Measurements from ENCODE around the gene GLRA2.
"Not testable (repeated sequence)": the region's sequence is repeated elsewhere in the genome, so short reads cannot be mapped to it uniquely, and the experiment has no call there.

Gene GLRA2

DNA sequence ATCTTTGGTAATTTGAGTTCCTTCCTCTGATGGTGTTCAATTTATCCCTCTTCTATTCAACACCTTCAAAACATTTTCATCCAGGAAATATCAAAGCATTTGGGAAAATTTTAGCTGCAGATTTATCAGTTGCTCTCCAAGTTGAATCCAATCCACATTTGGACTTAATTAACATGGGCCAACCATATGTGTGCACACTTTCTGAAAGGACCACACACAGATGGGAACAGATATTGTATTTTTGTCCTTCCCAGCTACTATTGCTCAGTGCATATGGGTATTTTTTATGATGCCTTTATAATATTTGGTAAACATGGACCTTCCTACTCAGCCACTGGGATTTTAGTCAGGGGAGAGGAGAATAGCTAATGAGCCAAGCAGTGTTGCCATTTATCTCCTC, 65.2 kb downstream of the GLRA2 start:
- no peak for DNase-seq

- DNase-seq: no peak
Observed at GRCh38 chrX:14598330-14598729, 69.0 kb downstream of the GLRA2 start.

DNA sequence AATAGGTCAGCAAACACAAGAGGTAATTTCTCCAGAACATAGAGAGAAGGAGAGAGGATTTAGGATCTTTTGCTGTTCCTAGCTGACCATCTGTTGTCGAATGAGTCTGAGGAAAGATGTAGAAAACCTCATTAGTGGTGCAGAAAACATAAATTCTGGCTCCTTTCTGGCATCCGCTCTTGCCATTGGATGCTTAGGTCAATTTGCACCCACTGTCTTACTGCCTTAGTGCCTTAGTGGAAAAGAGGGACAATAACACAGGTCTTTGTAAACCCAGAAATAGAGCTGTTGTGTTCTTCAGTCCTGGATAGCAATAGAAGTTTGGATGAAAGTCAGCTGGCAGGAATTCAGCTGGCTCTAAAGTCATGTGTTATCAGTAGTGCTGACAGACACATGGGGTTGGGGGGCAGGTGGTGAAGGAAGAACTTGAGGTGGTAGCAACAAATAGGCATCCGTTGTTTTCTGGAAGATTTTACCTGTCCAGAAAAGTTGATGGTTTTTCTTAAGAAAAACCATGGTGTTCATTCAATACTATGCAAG, 78.2 kb downstream of the GLRA2 start:
- DNase-seq: peak; percentile 66

DNA sequence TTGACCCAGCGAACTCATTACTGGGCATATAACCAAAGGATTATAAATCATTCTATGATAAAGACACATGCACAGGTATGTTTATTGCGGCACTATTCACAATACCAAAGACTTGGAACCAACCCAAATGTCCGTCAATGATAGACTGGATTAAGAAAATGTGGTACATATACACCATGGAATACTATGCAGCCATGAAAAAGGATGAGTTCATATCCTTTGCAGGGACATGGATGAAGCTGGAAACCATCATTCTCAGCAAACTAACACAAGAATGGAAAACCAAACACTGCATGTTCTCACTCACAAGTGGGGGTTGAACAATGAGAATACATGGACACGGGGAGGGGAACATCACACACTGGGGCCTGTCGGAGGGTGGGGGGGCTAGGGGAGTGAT, 83.1 kb downstream of the GLRA2 start:
- DNase-seq: not testable (repeated sequence)

DNA sequence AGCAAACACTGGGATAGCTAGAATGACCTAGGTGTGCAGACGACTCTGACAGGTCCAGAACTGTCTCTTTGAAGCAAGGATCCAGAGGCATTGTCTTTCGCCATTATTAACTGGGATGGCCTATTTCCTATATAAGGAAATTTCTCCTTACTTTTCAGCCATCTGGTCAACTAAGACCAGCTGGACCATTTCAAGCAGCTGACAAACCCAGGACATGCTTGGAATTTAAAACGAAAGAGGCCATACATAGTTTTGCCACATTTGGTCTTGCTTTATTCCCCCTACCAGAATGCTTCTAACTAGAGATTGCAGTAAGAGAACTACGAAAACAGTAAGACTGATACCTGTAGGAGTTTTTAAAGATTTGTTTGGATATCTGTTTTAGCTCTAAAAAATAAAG, 87.0 kb downstream of the GLRA2 start:
- DNase-seq: no peak

DNA sequence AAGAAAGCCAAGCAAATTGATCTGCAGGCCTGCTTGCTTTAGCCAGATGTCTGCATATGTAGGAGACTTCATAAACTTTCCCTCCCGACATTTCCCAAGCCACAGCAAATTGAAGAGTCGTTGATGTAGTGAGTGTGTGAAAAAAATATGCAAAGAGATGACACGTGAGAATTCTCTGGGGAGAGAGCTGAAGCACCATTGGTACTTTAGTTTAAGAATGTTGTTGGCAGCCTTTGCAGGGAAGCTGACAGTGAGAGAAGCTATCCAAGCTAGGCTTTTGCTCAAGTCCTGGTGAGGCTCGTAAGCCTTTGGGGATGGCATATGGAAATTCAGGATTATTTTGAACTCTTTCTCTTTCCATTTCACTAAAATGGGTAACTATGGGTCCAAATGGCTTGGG, 87.5 kb downstream of the GLRA2 start:
- DNase-seq: no peak

GRCh38 chrX:14618177-14618965, 89.0 kb downstream of the GLRA2 start:
- DNase-seq: no peak

- DNase-seq: no peak
Observed at GRCh38 chrX:14630733-14631132, 101.4 kb downstream of the GLRA2 start.

- peak; percentile 60 for DNase-seq
Observed at GRCh38 chrX:14641681-14642655, 112.6 kb downstream of the GLRA2 start.

DNA sequence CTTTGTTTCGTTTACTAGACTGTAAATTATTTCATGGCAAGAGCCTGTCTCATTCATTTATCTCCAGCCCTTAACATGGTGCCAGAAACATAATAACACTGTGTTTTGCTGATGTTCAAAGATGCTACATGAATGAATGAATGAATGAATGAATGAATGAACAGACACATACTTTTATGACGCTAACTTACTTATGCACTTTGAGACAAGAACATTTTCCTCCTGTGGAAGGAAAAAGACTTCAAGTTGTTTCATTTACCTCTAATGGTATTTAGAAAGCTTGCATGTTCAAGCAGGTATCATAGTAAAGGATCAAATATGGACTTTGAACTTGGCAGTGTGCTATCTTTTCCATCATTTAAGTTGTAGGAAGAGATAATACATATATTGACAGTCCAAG, 131.6 kb downstream of the GLRA2 start:
- DNase-seq: no peak

- DNase-seq: no peak
Observed at GRCh38 chrX:14670819-14671218, 141.5 kb downstream of the GLRA2 start.

- no peak for DNase-seq
Observed at GRCh38 chrX:14672611-14673172, 143.4 kb downstream of the GLRA2 start.

GRCh38 chrX:14673236-14673635, 143.9 kb downstream of the GLRA2 start:
- DNase-seq: no peak

- DNase-seq: peak; percentile 61
Observed at GRCh38 chrX:14673764-14674163, 144.4 kb downstream of the GLRA2 start.

DNA sequence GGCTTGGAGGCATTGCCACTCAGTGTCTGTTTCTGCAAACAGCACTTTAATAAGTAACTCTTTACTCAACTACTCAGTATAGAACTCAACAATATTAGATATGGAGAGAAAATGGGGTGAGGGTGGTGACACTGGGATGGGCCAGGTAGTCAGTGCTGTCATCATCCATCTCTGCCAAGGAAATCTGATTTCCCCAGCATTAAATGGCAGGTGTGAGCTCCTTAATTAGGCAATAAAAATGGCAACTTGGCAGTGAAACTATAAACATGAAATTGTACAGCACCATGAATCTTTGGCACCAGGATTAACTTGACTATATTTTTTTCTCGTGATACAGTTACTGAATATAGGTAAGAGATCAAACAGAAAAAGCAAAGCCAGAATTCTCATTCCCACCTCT, 146.2 kb downstream of the GLRA2 start:
- DNase-seq: peak; percentile 13

GRCh38 chrX:14676431-14676830, 147.1 kb downstream of the GLRA2 start:
- DNase-seq: no peak

DNA sequence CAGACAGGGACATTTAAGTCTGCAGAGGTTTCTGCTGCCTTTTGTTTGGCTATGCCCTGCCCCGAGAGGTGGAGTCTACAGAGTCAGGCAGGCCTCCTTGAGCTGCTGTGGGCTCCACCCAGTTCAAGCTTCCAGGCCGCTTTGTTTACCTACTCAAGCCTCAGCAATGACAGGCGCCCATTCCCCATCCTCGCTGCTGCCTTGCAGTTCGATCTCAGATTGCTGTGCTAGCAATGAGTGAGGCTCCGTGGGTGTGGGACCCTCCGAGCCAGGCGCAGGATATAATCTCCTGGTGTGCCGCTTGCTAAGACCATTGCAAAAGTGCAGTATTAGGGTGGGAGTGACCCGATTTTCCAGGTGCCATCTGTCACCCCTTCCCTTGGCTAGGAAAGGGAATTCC, 159.0 kb downstream of the GLRA2 start:
- not testable (repeated sequence) for DNase-seq

- DNase-seq: no peak
Observed at GRCh38 chrX:14690553-14690952, 161.2 kb downstream of the GLRA2 start.

- no peak for DNase-seq
Observed at GRCh38 chrX:14694611-14695010, 165.3 kb downstream of the GLRA2 start.

GRCh38 chrX:14697451-14697850, 168.1 kb downstream of the GLRA2 start:
- peak; percentile 16 for DNase-seq

DNA sequence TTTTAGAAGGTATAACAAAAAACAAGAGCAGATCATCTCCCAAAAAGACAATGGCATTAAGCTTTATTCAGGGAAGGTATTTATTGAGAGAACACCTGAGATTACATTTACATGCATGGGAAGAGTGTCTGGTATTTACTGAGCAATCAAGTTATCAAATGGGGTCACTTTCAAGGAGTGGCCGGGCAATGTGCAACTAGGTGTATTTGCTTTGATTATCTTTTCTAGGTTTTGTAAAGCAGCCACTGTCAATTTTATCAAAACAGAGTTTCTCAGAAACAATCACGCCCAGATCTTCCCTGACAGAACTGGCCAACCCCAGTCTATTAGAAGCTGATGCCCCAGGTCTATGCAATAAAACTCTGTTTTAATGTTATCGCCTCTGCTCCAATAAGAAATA, 169.5 kb downstream of the GLRA2 start:
- DNase-seq: no peak

- no peak for DNase-seq
Observed at GRCh38 chrX:14700982-14701381, 171.6 kb downstream of the GLRA2 start.

DNA sequence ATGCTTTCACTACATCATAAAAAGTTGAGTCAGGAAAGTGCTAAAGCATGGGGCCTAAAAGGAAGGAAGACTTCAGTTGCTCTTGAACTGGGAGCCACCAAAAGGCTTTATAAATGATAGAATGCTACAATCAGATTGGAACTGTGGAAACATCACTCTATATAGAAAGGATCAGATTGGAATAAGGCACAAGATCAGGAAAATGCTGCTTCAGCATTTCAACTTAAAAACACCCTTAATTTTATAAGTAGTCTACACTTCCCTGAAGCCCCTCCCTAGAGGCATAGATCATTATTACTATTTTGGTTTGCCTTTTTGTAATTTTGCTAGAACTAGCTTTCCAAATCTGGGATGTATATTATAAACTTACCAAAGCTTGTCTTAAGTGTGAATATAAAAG, 172.8 kb downstream of the GLRA2 start:
- no peak for DNase-seq
